ENCODE measurements around the gene DENND4C. TPM values are rescaled to one million over a fixed set of nuclear protein-coding genes. Genes with fewer than 3 reads are reported as not detected.
"Not testable (repeated sequence)": the region's sequence is repeated elsewhere in the genome, so short reads cannot be mapped to it uniquely, and the experiment has no call there.

Gene DENND4C
- total RNA-seq, 1 donor from 2014 or later = 55.6 TPM

- DNase-seq (ENCODE audit: low spot score) = no peak
These were observed 5.9 kb upstream of the DENND4C start for GRCh38 chr9:19224563-19224962.

GRCh38 chr9:19229595-19230354, 718 bp upstream of the DENND4C start:
- no peak for DNase-seq (ENCODE audit: low spot score)

- no peak for DNase-seq (ENCODE audit: low spot score)
These were observed 822 bp downstream of the DENND4C start for GRCh38 chr9:19231126-19231903.

- no peak for DNase-seq (ENCODE audit: low spot score)
These were observed 1.7 kb downstream of the DENND4C start for GRCh38 chr9:19231904-19232822.

- DNase-seq (ENCODE audit: low spot score) = no peak
These were observed 2.3 kb downstream of the DENND4C start for GRCh38 chr9:19232823-19233194.

GRCh38 chr9:19233344-19233743, 2.9 kb downstream of the DENND4C start:
- no peak for DNase-seq (ENCODE audit: low spot score)

- DNase-seq (ENCODE audit: low spot score) = no peak
These were observed 9.5 kb downstream of the DENND4C start for GRCh38 chr9:19239955-19240354.

- DNase-seq (ENCODE audit: low spot score) = no peak
These were observed 11.2 kb downstream of the DENND4C start for GRCh38 chr9:19241728-19242127.

- DNase-seq (ENCODE audit: low spot score) = no peak
These were observed 13.0 kb downstream of the DENND4C start for GRCh38 chr9:19243366-19244033.

GRCh38 chr9:19246891-19247290, 16.4 kb downstream of the DENND4C start:
- DNase-seq (ENCODE audit: low spot score) = no peak

GRCh38 chr9:19247420-19247819, 16.9 kb downstream of the DENND4C start:
- DNase-seq (ENCODE audit: low spot score) = no peak

GRCh38 chr9:19250346-19250745, 19.9 kb downstream of the DENND4C start:
- not testable (repeated sequence) for DNase-seq (ENCODE audit: low spot score)

- not testable (repeated sequence) for DNase-seq (ENCODE audit: low spot score)
These were observed 20.7 kb downstream of the DENND4C start for GRCh38 chr9:19251203-19251602.

- DNase-seq (ENCODE audit: low spot score) = not testable (repeated sequence)
These were observed 21.1 kb downstream of the DENND4C start for GRCh38 chr9:19251622-19252021.

GRCh38 chr9:19252174-19252884, 21.8 kb downstream of the DENND4C start:
- no peak for DNase-seq (ENCODE audit: low spot score)

GRCh38 chr9:19252885-19253219, 22.4 kb downstream of the DENND4C start:
- DNase-seq (ENCODE audit: low spot score) = no peak

GRCh38 chr9:19255112-19255511, 24.6 kb downstream of the DENND4C start:
- DNase-seq (ENCODE audit: low spot score) = no peak

- no peak for DNase-seq (ENCODE audit: low spot score)
These were observed 25.3 kb downstream of the DENND4C start for GRCh38 chr9:19255821-19256220.

GRCh38 chr9:19259665-19260255, 29.3 kb downstream of the DENND4C start:
- not testable (repeated sequence) for DNase-seq (ENCODE audit: low spot score)

GRCh38 chr9:19265602-19266001, 35.1 kb downstream of the DENND4C start:
- not testable (repeated sequence) for DNase-seq (ENCODE audit: low spot score)

Measured in mucosa of gallbladder (tissue), 1 donor.